ENCODE measurements around the gene SLC30A7.
A peak's percentile ranks its signal among the peaks of the same experiment; 100 is the strongest.
"Not testable (repeated sequence)": the region's sequence is repeated elsewhere in the genome, so short reads cannot be mapped to it uniquely, and the experiment has no call there.

The SLC30A7 gene

GRCh38 chr1:100895540-100896480 lies at the start of gene SLC30A7:
TSS of gene SLC30A7 (plus strand) at chr1:100896090. CDS start at chr1:100896263, 173 bp downstream.
- DNase-seq: peak; percentile 96

- DNase-seq: no peak
Measured at GRCh38 chr1:100847361-100848082, 48.4 kb upstream of the SLC30A7 start.

- DNase-seq: no peak
Measured at GRCh38 chr1:100851726-100852125, 44.2 kb upstream of the SLC30A7 start.

GRCh38 chr1:100852976-100853375 lies 42.9 kb upstream of the SLC30A7 start:
- DNase-seq: no peak

- not testable (repeated sequence) for DNase-seq
Measured at GRCh38 chr1:100855116-100855515, 40.8 kb upstream of the SLC30A7 start.

GRCh38 chr1:100860397-100860991 lies 35.4 kb upstream of the SLC30A7 start:
- DNase-seq: no peak

- no peak for DNase-seq
Measured at GRCh38 chr1:100861379-100861778, 34.5 kb upstream of the SLC30A7 start.

GRCh38 chr1:100862591-100862990 lies 33.3 kb upstream of the SLC30A7 start:
- DNase-seq: no peak

GRCh38 chr1:100866041-100866900 lies 29.6 kb upstream of the SLC30A7 start:
- no peak for DNase-seq

- no peak for DNase-seq
Measured at GRCh38 chr1:100866901-100867206, 29.0 kb upstream of the SLC30A7 start.

GRCh38 chr1:100868364-100868995 lies 27.4 kb upstream of the SLC30A7 start:
- no peak for DNase-seq

GRCh38 chr1:100869996-100870395 lies 25.9 kb upstream of the SLC30A7 start:
- no peak for DNase-seq

- DNase-seq: no peak
Measured at GRCh38 chr1:100874433-100874832, 21.5 kb upstream of the SLC30A7 start.

GRCh38 chr1:100875228-100875627 lies 20.7 kb upstream of the SLC30A7 start:
- no peak for DNase-seq

- DNase-seq: no peak
Measured at GRCh38 chr1:100876291-100876690, 19.6 kb upstream of the SLC30A7 start.

- DNase-seq: no peak
Measured at GRCh38 chr1:100879422-100879821, 16.5 kb upstream of the SLC30A7 start.

GRCh38 chr1:100881687-100882086 lies 14.2 kb upstream of the SLC30A7 start:
- DNase-seq: no peak

- DNase-seq: no peak
Measured at GRCh38 chr1:100882698-100883097, 13.2 kb upstream of the SLC30A7 start.

GRCh38 chr1:100883963-100884362 lies 11.9 kb upstream of the SLC30A7 start:
- DNase-seq: no peak

- not testable (repeated sequence) for DNase-seq
Measured at GRCh38 chr1:100889007-100889406, 6.9 kb upstream of the SLC30A7 start.

- not testable (repeated sequence) for DNase-seq
Measured at GRCh38 chr1:100889869-100890482, 5.9 kb upstream of the SLC30A7 start.

- DNase-seq: no peak
Measured at GRCh38 chr1:100891380-100891779, 4.5 kb upstream of the SLC30A7 start.

Measured in stimulated activated CD4-positive, alpha-beta T cell treated with anti-CD3 and anti-CD28 coated beads, Interleukin-1b, Interleukin-23, amount 100 ng/mL, for 48 hours (primary cell).